ENCODE results near the gene FHOD1. TPM values are rescaled to one million over a fixed set of nuclear protein-coding genes. Genes with fewer than 3 reads are reported as not detected.

The FHOD1 gene
- total and polyA plus RNA-seq, 2 of the 4 experiments (the other 2 are of a cell fraction): 13.8 to 64.0 TPM

GRCh38 chr16:67209565-67209964, 37.7 kb downstream of the FHOD1 start:
- Histone ChIP-seq H3K36me3 (ENCODE audit: control insufficient read depth, insufficient read depth, low read length) (no peaks in the 10 kb centered on the region), H4K8ac (ENCODE audit: low read depth in 2 of 2, low read length in 2 of 2) (no peak overlapping the region), H2AK9ac (replicated peaks; ENCODE audit: low read depth, low read length, poor library complexity) (no peak overlapping the region), H2AFZ (replicated peaks; ENCODE audit: low read length, poor library complexity) (no peak overlapping the region), H4K91ac (ENCODE audit: insufficient read depth, low read depth, low read length) (no peak overlapping the region), H3K4ac (ENCODE audit: low read depth, low read length) (no peak overlapping the region), H4K20me1 (ENCODE audit: insufficient read depth, low read length) (0 out of 2 replicates have a peak, but pooled peaks cover 6% of the 10 kb centered on the region), H3K9me3 (ENCODE audit: control insufficient read depth, insufficient read depth, low read length) (no peaks in the 10 kb centered on the region), H2AK5ac (ENCODE audit: low read depth, low read length) (no peak overlapping the region), H3K79me1 (ENCODE audit: low read depth in 1 of 2, low read length in 2 of 2) (peaks cover 0 to 9% of the 10 kb centered on the region in 2 experiments; a peak in 1 of 4 replicates), H3K27ac (ENCODE audit: insufficient read depth, low read length) (no peak overlapping the region), H3K14ac (replicated peaks; ENCODE audit: low read depth, low read length) (no peak overlapping the region), H2BK20ac (ENCODE audit: low read depth, low read length) (no peak overlapping the region), H2BK120ac (ENCODE audit: low read depth, low read length) (no peak overlapping the region), H3K23ac (ENCODE audit: low read depth, low read length) (no peak overlapping the region), H3K27me3 (ENCODE audit: control insufficient read depth, insufficient read depth, low read length) (no peaks in the 10 kb centered on the region), H3K4me3 (ENCODE audit: insufficient read depth, low read depth, low read length) (no peak overlapping the region), H3K4me1 (ENCODE audit: control insufficient read depth, insufficient read depth, low read length) (peaks cover 8% of the 10 kb centered on the region), H3K56ac (ENCODE audit: extremely low read depth, insufficient read depth, low read length) (no peak overlapping the region), H3K9ac (ENCODE audit: low read depth, low read length) (no peak overlapping the region), H3K18ac (ENCODE audit: low read depth, low read length) (no peak overlapping the region), H2BK15ac (ENCODE audit: low read depth, low read length) (no peak overlapping the region), H4K5ac (ENCODE audit: low read depth, low read length) (no peak overlapping the region), H3K9me1 (ENCODE audit: insufficient read depth, low read length) (peaks cover 20% of the 10 kb centered on the region), H3K4me2 (ENCODE audit: low read depth, low read length) (no peak overlapping the region), H2BK5ac (ENCODE audit: low read depth, low read length, poor library complexity, severe bottlenecking) (no peak overlapping the region)
- TF ChIP-seq RAD21 (IDR thresholded peaks at IDR 0.05; ENCODE audit: low read length) (no peak), MAFK (IDR thresholded peaks at IDR 0.05; ENCODE audit: low read depth, low read length) (no peak), BHLHE40 (IDR thresholded peaks at IDR 0.05; ENCODE audit: low read depth, low read length) (no peak), RCOR1 (IDR thresholded peaks at IDR 0.05; ENCODE audit: insufficient replicate concordance, low read length) (no peak), CHD1 (IDR thresholded peaks at IDR 0.05; ENCODE audit: low read depth, low read length) (no peak), RFX5 (IDR thresholded peaks at IDR 0.05; ENCODE audit: low read depth, low read length) (no peak)
- TF ChIP-seq, protein P1, sequence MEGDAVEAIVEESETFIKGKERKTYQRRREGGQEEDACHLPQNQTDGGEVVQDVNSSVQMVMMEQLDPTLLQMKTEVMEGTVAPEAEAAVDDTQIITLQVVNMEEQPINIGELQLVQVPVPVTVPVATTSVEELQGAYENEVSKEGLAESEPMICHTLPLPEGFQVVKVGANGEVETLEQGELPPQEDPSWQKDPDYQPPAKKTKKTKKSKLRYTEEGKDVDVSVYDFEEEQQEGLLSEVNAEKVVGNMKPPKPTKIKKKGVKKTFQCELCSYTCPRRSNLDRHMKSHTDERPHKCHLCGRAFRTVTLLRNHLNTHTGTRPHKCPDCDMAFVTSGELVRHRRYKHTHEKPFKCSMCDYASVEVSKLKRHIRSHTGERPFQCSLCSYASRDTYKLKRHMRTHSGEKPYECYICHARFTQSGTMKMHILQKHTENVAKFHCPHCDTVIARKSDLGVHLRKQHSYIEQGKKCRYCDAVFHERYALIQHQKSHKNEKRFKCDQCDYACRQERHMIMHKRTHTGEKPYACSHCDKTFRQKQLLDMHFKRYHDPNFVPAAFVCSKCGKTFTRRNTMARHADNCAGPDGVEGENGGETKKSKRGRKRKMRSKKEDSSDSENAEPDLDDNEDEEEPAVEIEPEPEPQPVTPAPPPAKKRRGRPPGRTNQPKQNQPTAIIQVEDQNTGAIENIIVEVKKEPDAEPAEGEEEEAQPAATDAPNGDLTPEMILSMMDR (conservative IDR thresholded peaks at IDR 0.05; ENCODE audit: low read depth, low read length): no peak
- WGBS, 2 experiments (ENCODE audit: extremely low coverage in 2 of 2, insufficient read length in 1 of 2): no CpG with 5 or more reads among the region's 8 CpGs
- in situ Hi-C loops (cut with MboI; ENCODE audit: low sequenced_read_pairs): no loop called here
- dilution Hi-C loops (cut with HindIII; ENCODE audit: low sequenced_read_pairs, unreplicated experiment): no loop called here
- DNase-seq: no peak
- CTCF ChIA-PET: no interaction called here
- POLR2A ChIA-PET (ENCODE audit: unreplicated experiment): no interaction called here
- BruUV-seq (replicated peaks): no TSS peak
- ATAC-seq (ENCODE audit: low read depth): no peak
- intact Hi-C loops (cut with micrococcal nuclease): no loop called here
